ENCODE measurements around the gene ANKRD39. TPM values are rescaled to one million over a fixed set of nuclear protein-coding genes. Genes with fewer than 3 reads are reported as not detected.
"Not testable (repeated sequence)": the region's sequence is repeated elsewhere in the genome, so short reads cannot be mapped to it uniquely, and the experiment has no call there.

The ANKRD39 gene
- total RNA-seq, 2 donors from 2014 or later: 12.4 to 18.7 TPM

DNA sequence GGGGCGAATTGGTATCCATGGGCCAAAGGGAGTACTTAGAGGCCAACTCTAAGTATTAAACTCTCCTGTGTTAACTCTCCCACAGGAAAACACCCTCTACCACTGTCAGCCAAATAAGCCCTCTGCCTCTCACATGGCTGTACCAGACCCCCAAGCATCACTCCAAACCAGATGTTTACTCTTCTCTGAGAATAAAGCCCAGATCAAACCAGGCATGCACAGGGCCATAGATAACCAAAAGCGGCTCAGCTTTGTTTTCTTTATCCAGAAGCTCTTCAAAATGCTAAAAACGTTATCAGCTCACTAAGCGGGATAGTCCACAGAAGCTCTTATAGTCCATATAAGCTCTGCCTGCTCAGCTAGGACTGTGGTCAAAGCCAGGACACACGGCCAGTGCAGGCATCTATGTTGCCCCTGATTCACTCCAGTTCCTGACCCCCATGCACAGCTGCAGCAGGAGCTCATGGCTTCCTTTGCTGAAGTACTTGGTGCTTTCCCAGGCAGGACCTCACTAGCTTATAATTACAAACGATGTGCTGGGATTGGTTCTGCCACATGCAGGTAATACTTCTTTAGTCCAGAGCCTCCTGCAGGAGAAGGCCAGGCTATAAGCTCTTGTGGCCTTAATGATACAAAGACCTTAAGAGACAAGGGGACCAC is 33.0 kb upstream of the ANKRD39 start:
- no peak for DNase-seq
- Histone ChIP-seq H3K36me3 (no peaks in the 10 kb centered on the region), H3K27ac (no peak overlapping the region), H3K4me1 (peaks cover 15% of the 10 kb centered on the region), H3K9ac (ENCODE audit: low read depth in 2 of 2, low read length in 2 of 2) (no peak overlapping the region), H3K9me3 (no peaks in the 10 kb centered on the region), H3K27me3 (no peaks in the 10 kb centered on the region), H3K4me3 (no peak overlapping the region)
- intact Hi-C loops (cut with DNase I): no loop called here
- TF ChIP-seq, protein P1, sequence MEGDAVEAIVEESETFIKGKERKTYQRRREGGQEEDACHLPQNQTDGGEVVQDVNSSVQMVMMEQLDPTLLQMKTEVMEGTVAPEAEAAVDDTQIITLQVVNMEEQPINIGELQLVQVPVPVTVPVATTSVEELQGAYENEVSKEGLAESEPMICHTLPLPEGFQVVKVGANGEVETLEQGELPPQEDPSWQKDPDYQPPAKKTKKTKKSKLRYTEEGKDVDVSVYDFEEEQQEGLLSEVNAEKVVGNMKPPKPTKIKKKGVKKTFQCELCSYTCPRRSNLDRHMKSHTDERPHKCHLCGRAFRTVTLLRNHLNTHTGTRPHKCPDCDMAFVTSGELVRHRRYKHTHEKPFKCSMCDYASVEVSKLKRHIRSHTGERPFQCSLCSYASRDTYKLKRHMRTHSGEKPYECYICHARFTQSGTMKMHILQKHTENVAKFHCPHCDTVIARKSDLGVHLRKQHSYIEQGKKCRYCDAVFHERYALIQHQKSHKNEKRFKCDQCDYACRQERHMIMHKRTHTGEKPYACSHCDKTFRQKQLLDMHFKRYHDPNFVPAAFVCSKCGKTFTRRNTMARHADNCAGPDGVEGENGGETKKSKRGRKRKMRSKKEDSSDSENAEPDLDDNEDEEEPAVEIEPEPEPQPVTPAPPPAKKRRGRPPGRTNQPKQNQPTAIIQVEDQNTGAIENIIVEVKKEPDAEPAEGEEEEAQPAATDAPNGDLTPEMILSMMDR (IDR thresholded peaks at IDR 0.05): no peak

DNA sequence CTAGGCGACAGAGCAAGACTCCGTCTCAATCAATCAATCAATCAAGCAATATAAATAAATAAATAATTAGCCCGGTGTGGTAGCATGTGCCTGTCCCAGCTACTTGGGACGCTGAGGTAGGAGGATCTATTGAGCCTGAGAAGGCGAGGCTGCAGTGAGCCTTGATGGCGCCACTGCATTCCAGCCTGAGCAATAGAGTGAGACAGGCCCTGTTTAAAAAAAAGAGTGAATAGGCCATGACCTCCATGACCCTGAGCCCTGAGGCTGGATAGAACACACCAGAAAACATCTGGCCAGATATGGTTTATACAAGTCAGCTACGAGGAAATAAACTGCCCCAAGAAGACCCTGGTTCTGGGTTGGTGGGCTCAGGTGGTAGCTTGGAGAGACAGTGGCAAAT is 32.4 kb upstream of the ANKRD39 start:
- Histone ChIP-seq H3K9ac (ENCODE audit: low read depth in 2 of 2, low read length in 2 of 2) (no peak overlapping the region), H3K27ac (no peak overlapping the region), H3K9me3 (no peaks in the 10 kb centered on the region), H3K27me3 (no peaks in the 10 kb centered on the region), H3K4me3 (no peak overlapping the region), H3K36me3 (no peaks in the 10 kb centered on the region), H3K4me1 (peaks cover 9% of the 10 kb centered on the region)
- intact Hi-C loops (cut with DNase I): no loop called here
- no peak for DNase-seq
- TF ChIP-seq, protein P1 (IDR thresholded peaks at IDR 0.05): no peak

DNA sequence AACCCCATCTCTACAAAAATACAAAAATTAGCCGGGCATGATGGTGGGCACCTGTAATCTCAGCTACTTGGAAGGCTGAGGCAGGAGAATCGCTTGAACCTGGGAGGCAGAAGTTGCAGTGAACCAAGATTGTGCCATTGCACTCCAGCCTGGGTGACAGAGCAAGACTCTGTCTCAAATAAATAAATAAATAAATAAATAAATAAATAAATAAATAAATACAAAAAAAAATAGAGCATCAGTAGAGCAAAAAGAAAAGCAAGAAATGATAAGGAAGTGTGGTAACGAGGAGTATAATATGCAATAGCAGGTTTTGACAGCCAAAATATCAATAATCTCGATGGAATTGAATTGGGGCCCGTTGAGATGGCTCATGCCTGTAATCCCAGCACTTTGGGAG is 31.7 kb upstream of the ANKRD39 start:
- H3K36me3 ChIP-seq; H3K9ac ChIP-seq (ENCODE audit: low read depth in 2 of 2, low read length in 2 of 2); H3K27me3 ChIP-seq; DNase-seq; H3K27ac ChIP-seq; H3K4me1 ChIP-seq; intact Hi-C loops (cut with DNase I); H3K4me3 ChIP-seq; H3K9me3 ChIP-seq: not testable (repeated sequence)

DNA sequence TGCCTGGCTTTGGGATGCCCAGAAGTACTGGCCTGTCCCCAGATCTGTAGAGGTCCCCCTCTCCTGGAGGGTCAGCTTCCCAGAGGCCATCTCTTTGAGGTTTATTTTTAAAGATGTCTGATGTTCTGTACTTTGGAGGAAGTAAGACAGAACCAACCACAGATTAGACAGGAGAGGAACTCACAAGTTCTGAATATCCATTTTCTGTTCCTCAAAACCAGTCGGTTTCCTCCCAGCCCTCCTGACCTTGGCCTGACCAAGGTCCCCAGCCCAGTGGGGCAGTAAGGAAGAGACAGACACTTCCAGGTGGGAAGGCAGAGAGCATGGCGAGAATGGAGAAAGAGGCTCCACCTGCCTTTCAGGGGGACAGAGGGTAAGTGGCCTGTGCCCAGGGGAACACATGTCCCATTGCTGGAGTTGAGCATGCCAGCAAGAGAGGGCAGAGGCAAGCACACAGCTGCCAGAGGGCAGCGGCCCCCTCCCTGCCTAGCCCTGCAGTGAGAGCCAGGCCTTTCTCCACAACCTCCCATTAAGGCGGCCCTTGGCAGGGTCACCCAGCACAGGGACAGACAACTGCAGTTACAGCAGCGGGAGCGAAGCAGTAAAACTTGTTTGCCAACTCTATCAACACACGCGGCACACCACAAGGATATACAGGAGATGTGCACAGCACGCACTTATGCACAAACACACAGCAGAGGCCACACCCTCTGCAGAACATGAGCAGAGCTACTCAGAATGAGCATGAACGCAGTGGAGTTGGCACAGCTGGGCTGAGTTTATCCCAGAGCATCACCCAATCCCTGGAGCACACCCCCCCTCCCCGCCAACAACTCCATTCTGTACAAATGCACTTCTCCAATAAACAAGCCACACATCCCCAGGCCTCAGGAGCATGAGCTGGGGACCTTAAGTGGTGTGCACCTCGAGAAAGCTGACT is 30.5 kb upstream of the ANKRD39 start:
- Histone ChIP-seq H3K9ac (ENCODE audit: low read depth in 2 of 2, low read length in 2 of 2) (peak overlapping the region in 1 of 2 donors; percentile 38), H3K4me1 (peaks cover 9% of the 10 kb centered on the region), H3K4me3 (no peak overlapping the region), H3K27me3 (no peaks in the 10 kb centered on the region), H3K36me3 (no peaks in the 10 kb centered on the region), H3K9me3 (no peaks in the 10 kb centered on the region), H3K27ac (peak overlapping the region; percentile 20)
- DNase-seq: peak; percentile 80
- TF ChIP-seq, protein P1 (IDR thresholded peaks at IDR 0.05): no peak
- intact Hi-C loops (cut with DNase I): no loop called here

DNA sequence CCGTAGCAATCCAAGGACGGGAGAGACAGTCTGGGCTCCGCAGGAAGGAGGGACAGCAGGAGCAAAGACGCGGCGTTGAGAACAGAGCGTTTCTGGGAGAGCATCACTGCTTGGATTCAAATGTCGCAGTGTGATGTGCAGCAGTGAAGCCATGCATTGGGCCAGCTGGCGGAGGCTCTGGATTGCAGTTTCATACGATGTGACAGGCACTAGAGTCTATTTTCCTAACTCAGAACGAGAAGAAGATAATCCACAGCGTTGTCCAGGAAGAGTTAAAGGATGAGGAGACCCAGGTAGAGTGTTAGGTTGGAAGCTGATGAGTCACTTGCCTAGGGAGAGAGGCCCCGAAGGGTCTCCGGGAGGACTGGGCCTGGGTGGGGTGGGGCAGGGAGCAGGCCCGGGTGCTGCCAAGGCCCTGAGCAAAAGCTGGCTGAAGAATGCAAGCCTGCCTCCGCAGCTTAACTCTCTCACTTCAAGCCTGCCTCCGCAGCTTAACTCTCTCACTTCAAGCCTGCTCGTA is 29.7 kb upstream of the ANKRD39 start:
- Histone ChIP-seq H3K27me3 (no peaks in the 10 kb centered on the region), H3K4me3 (no peak overlapping the region), H3K4me1 (peaks cover 9% of the 10 kb centered on the region), H3K9ac (ENCODE audit: low read depth in 2 of 2, low read length in 2 of 2) (peak overlapping the region in 1 of 2 donors; percentile 22), H3K36me3 (no peaks in the 10 kb centered on the region), H3K9me3 (no peaks in the 10 kb centered on the region), H3K27ac (peak overlapping the region; percentile 20)
- DNase-seq: no peak
- intact Hi-C loops (cut with DNase I): no loop called here
- TF ChIP-seq, protein P1 (IDR thresholded peaks at IDR 0.05): no peak

All from colonic mucosa (tissue), 4 donors.